ENCODE results near the gene RANBP1. TPM values are rescaled to one million over a fixed set of nuclear protein-coding genes. Genes with fewer than 3 reads are reported as not detected.

The RANBP1 gene
- total and polyA plus RNA-seq, 2 of the 8 experiments (the other 6 are each of a cell fraction or from before 2014, with no cell fraction given): 343 to 484 TPM

DNA sequence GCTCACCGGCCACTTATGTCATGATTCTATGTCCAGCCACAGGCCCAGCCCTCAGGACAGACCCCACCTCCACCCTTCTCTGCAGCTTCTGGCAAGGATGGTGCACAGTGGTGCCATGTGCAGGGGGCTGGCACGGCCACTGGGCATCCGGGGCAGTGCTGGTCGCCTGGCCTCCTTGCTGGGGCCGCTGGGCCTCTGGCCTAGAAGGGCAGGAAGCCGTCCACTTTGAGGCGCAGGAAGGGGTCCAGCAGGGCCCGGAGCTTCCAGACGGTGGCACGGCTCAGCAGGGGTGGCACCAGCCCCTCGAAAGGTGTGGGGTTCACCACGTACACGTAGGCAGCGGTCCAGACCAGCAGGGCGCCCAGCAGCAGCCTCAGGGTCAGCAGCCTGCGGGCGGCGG lies 32.5 kb downstream of the RANBP1 start:
- H2BK5ac ChIP-seq (ENCODE audit: low read depth, low read length): no peak overlapping the region
- no peak overlapping the region for H3K23ac ChIP-seq (ENCODE audit: insufficient read length)
- H2BK15ac ChIP-seq (ENCODE audit: low read length): no peak overlapping the region
- H3K23me2 ChIP-seq (ENCODE audit: low read depth, low read length): no peaks in the 10 kb centered on the region
- TF ChIP-seq NRF1 (IDR thresholded peaks at IDR 0.05; ENCODE audit: low read depth, low read length) (no peak), HDAC6 (IDR thresholded peaks at IDR 0.05; ENCODE audit: low read depth, low read length) (no peak), SUZ12 (IDR thresholded peaks at IDR 0.05; ENCODE audit: low read length) (no peak)
- no peak overlapping the region for H3K4me2 ChIP-seq (ENCODE audit: insufficient read depth in 1 of 2, low read depth in 2 of 2, low read length in 2 of 2)
- 94% methylated on average over 18 of the region's 18 CpGs; no CpG with 5 or more reads in 1 of the 2 experiments for WGBS, 2 experiments (ENCODE audit: extremely low coverage in 1 of 2, insufficient coverage in 1 of 2, insufficient read length in 1 of 2, insufficient replicate concordance in 2 of 2, low coverage in 1 of 2, low lambda C conversion rate in 2 of 2, missing lambda C conversion rate in 1 of 2)
- H3K14ac ChIP-seq (ENCODE audit: insufficient read length): no peak overlapping the region
- no peak overlapping the region for H3K56ac ChIP-seq (replicated peaks; ENCODE audit: insufficient read length, low read depth, low read length)
- ChIA-PET CTCF (ENCODE audit: partially characterized antibody) (interaction anchor here (1.2 to 2.1 kb wide), 2 partner anchors 62 to 138 kb away, joined by 3 to 5 read pairs; no protein-coding TSS in a partner anchor), POLR2A (ENCODE audit: partially characterized antibody) (interaction anchor here (1.2 to 2.1 kb wide), 3 partner anchors 19 to 67 kb away, joined by 3 to 10 read pairs (median 3); no protein-coding TSS in a partner anchor)
- H2AFZ ChIP-seq (ENCODE audit: low read length): no peak overlapping the region
- no peaks in the 10 kb centered on the region for H3K79me1 ChIP-seq (ENCODE audit: low read depth, low read length)
- H3K4me1 ChIP-seq (replicated peaks in 1 of 4; ENCODE audit: control insufficient read depth in 3 of 4, insufficient read depth in 4 of 4, low read length in 3 of 4): no peaks in the 10 kb centered on the region
- H2BK20ac ChIP-seq (ENCODE audit: low read length): no peak overlapping the region
- H4K5ac ChIP-seq (ENCODE audit: insufficient read length, low read depth, low read length): no peak overlapping the region
- H4K8ac ChIP-seq (ENCODE audit: extremely low read depth, insufficient read depth, low read length): peak overlapping the region; percentile 57; the same call in 1 of the 2 replicates
- no peak overlapping the region for H2BK12ac ChIP-seq (ENCODE audit: low read depth, low read length)
- H4K91ac ChIP-seq (replicated peaks; ENCODE audit: insufficient read length, low read length): no peak overlapping the region
- H3K9ac ChIP-seq (replicated peaks in 1 of 4; ENCODE audit: extremely low read depth in 1 of 4, low read depth in 3 of 4, low read length in 3 of 4): no peak overlapping the region
- no peaks in the 10 kb centered on the region for H3K9me3 ChIP-seq (ENCODE audit: insufficient read depth in 2 of 2, low read depth in 1 of 2, low read length in 1 of 2)
- no peak overlapping the region for H2BK120ac ChIP-seq (replicated peaks; ENCODE audit: low read depth, low read length)
- no peaks in the 10 kb centered on the region for H3K27me3 ChIP-seq (replicated peaks in 1 of 4; ENCODE audit: control insufficient read depth in 3 of 4, extremely low read depth in 1 of 4, insufficient read depth in 3 of 4, low read length in 3 of 4)
- no peaks in the 10 kb centered on the region for H4K20me1 ChIP-seq (replicated peaks in 1 of 2; ENCODE audit: control insufficient read depth in 1 of 2, insufficient read depth in 2 of 2, low read length in 2 of 2)
- no peak overlapping the region for H3K4ac ChIP-seq (replicated peaks; ENCODE audit: insufficient read length, low read depth, low read length)
- no peak overlapping the region for H3K18ac ChIP-seq (ENCODE audit: extremely low read depth, low read length)
- no peaks in the 10 kb centered on the region for H3K79me2 ChIP-seq (ENCODE audit: control insufficient read depth in 1 of 2, insufficient read depth in 2 of 2, low read length in 2 of 2)
- H3K36me3 ChIP-seq (ENCODE audit: control insufficient read depth in 2 of 4, insufficient read depth in 4 of 4, low read length in 3 of 4): peaks cover 0 to 1% (median 0%) of the 10 kb centered on the region in 4 experiments; a peak in 1 of 8 replicates
- H2AK5ac ChIP-seq (ENCODE audit: low read depth, low read length): no peak overlapping the region
- no peak overlapping the region for H3K27ac ChIP-seq (ENCODE audit: low read depth, low read length)
- DNase-seq (ENCODE audit: low read depth in 1 of 2, low spot score in 2 of 2) (no peak), FAIRE-seq (no peak)
- H3K4me3 ChIP-seq (ENCODE audit: extremely low read depth in 1 of 4, insufficient read depth in 2 of 4, low read depth in 3 of 4, low read length in 4 of 4): no peak overlapping the region

Measured in H1 (cell line).